Neuronal stem cell (in vitro differentiated cells): ENCODE measurements around the gene SARS1.

Experiments used
- DNase-seq: peaks from one replicate; pipeline ENCODE4 v3.0.0-alpha.2; 2013; ENCODE audit warnings: low spot score
- H2AFZ ChIP-seq: one replicate; pipeline ENCODE4 v1.6.1; 2013; ENCODE audit warnings: mild to moderate bottlenecking, low read length, inconsistent platforms
- H2AK5ac ChIP-seq: 2 replicates; pipeline ENCODE4 v1.6.1; 2013; ENCODE audit warnings: low read depth, mild to moderate bottlenecking, inconsistent platforms, low read length, moderate library complexity, mixed read lengths
- H2BK120ac ChIP-seq: 2 replicates; pipeline ENCODE4 v1.6.1; 2013; ENCODE audit warnings: low read depth, mild to moderate bottlenecking, inconsistent platforms, low read length, moderate library complexity, mixed read lengths
- H2BK12ac ChIP-seq: one replicate; pipeline ENCODE4 v1.6.1; 2013; ENCODE audit warnings: low read length, inconsistent platforms
- H2BK15ac ChIP-seq: 2 replicates; pipeline ENCODE4 v1.6.1; 2013; ENCODE audit warnings: mild to moderate bottlenecking, low read length, inconsistent platforms, mixed read lengths
- H2BK5ac ChIP-seq: one replicate; pipeline ENCODE4 v1.6.1; 2013; ENCODE audit warnings: inconsistent platforms, mild to moderate bottlenecking, low read length, moderate library complexity
- H3K14ac ChIP-seq: one replicate; pipeline ENCODE4 v1.6.1; 2013; ENCODE audit warnings: low read length, inconsistent platforms
- H3K18ac ChIP-seq: 2 replicates; pipeline ENCODE4 v1.6.1; 2013; ENCODE audit warnings: low read length, inconsistent platforms
- H3K23ac ChIP-seq: 2 replicates; pipeline ENCODE4 v1.6.1; 2013; ENCODE audit warnings: low read depth, mild to moderate bottlenecking, mixed read lengths, low read length, inconsistent platforms; ENCODE audit not compliant: poor library complexity
- H3K27ac ChIP-seq: replicated peaks from 3 replicates; pipeline ENCODE4 v1.5.1; 2013; ENCODE audit warnings: low read length, inconsistent platforms
- H3K27me3 ChIP-seq, 3 experiments: 2 replicates each; pipeline ENCODE4 v1.6.1; 2013; ENCODE audit warnings: low read length in 3 of 3, mild to moderate bottlenecking in 2 of 3, inconsistent platforms in 1 of 3, low read depth in 1 of 3, mixed read lengths in 1 of 3, moderate library complexity in 1 of 3; ENCODE audit not compliant: control insufficient read depth in 3 of 3, insufficient read depth in 3 of 3
- H3K36me3 ChIP-seq, 2 donors: replicated peaks in 1 of 2; 2 replicates each; pipeline ENCODE4 v1.6.1; 2013; ENCODE audit warnings: low read length in 2 of 2; ENCODE audit not compliant: control insufficient read depth in 2 of 2, insufficient read depth in 2 of 2
- H3K4ac ChIP-seq: 2 replicates; pipeline ENCODE4 v1.6.1; 2013; ENCODE audit warnings: inconsistent platforms, mild to moderate bottlenecking, low read length, moderate library complexity
- H3K4me1 ChIP-seq, 2 donors: 1 replicate in 1 of 2; 2 replicates in 1 of 2; pipeline ENCODE4 v1.6.1; 2013; ENCODE audit warnings: low read length in 2 of 2, low read depth in 1 of 2; ENCODE audit not compliant: control insufficient read depth in 2 of 2, insufficient read depth in 1 of 2
- H3K4me2 ChIP-seq: one replicate; pipeline ENCODE4 v1.6.1; 2013; ENCODE audit warnings: mild to moderate bottlenecking, low read length, inconsistent platforms; ENCODE audit not compliant: insufficient read depth, poor library complexity, severe bottlenecking
- H3K4me3 ChIP-seq, 2 donors: 2 replicates each; pipeline ENCODE4 v1.5.1; 2013; ENCODE audit warnings: low read length in 2 of 2, mild to moderate bottlenecking in 2 of 2, inconsistent platforms in 1 of 2, moderate library complexity in 1 of 2
- H3K79me1 ChIP-seq: one replicate; pipeline ENCODE4 v1.6.1; 2013; ENCODE audit warnings: low read depth, mild to moderate bottlenecking, inconsistent platforms, low read length, moderate library complexity
- H3K9ac ChIP-seq: one replicate; pipeline ENCODE4 v1.6.1; 2013; ENCODE audit warnings: mild to moderate bottlenecking, low read depth, low read length, inconsistent platforms; ENCODE audit not compliant: poor library complexity
- H3K9me3 ChIP-seq, 2 donors: replicated peaks in 1 of 2; 2 replicates each; pipeline versions ENCODE3 to v1.6.1; 2013; ENCODE audit warnings: low read length in 2 of 2, mild to moderate bottlenecking in 2 of 2, inconsistent platforms in 1 of 2, low read depth in 1 of 2, mixed read lengths in 1 of 2, moderate library complexity in 1 of 2; ENCODE audit not compliant: control insufficient read depth in 2 of 2, insufficient read depth in 1 of 2
- H4K8ac ChIP-seq: one replicate; pipeline ENCODE4 v1.6.1; 2013; ENCODE audit warnings: low read depth, mild to moderate bottlenecking, inconsistent platforms, low read length, moderate library complexity
- H4K91ac ChIP-seq: one replicate; pipeline ENCODE4 v1.6.1; 2013; ENCODE audit warnings: low read length, low read depth, mild to moderate bottlenecking, inconsistent platforms; ENCODE audit not compliant: poor library complexity
- WGBS, 2 donors: extraction: QIAGEN DNeasy Blood & Tissue Kit; methylation state at CpG; one replicate each; pipeline ENCODE4 v1.1.7; 2013; ENCODE audit warnings: missing lambda C conversion rate in 2 of 2, mixed read lengths in 1 of 2; ENCODE audit not compliant: insufficient read length in 2 of 2, insufficient replicate concordance in 1 of 2; ENCODE audit errors: extremely low coverage in 2 of 2; 5-methylcytosine and 5-hydroxymethylcytosine counted together

Gene SARS1

DNA sequence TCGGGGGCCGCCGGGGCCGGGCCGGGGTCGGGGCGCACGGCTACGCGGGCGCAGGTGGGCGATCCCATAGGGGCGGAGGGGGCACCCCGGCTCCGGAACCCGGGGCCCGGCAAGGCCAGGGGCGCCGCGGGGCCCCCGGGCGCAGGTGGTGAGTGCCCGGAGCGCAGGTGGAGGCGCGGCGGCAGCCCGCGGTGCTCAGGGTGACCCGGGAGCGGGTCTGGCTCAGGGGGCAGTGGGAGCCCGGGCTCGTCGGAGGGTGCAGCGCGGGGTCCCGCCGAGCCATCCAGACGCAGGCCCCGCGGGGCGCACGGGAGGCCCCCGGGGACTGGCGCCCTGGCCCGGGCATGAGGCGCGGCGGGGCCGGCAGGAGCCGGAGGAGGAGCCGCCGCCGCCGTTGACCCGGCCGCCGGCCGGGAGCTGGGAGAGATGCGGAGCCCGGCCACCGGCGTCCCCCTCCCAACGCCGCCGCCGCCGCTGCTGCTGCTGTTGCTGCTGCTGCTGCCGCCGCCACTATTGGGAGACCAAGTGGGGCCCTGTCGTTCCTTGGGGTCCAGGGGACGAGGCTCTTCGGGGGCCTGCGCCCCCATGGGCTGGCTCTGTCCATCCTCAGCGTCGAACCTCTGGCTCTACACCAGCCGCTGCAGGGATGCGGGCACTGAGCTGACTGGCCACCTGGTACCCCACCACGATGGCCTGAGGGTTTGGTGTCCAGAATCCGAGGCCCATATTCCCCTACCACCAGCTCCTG lies 36.1 kb downstream of the SARS1 start:
- Histone ChIP-seq H3K9me3 (peaks cover 24 to 30% of the 10 kb centered on the region in 2 donors), H2BK120ac (no peak overlapping the region), H3K9ac (peak overlapping the region; percentile 94), H2AFZ (peak overlapping the region; percentile 18), H3K27me3 (no peaks in the 10 kb centered on the region), H3K27ac (no peak overlapping the region), H3K4me1 (peaks cover 37 to 38% of the 10 kb centered on the region in 2 donors), H2BK12ac (peak overlapping the region; percentile 80), H3K4me3 (peak overlapping the region; percentile 62 to 90), H3K4me2 (peak overlapping the region; percentile 89), H4K91ac (no peak overlapping the region), H3K23ac (peak overlapping the region; percentile 38), H3K14ac (peak overlapping the region; percentile 59), H2BK5ac (peak overlapping the region; percentile 57), H3K4ac (peak overlapping the region; percentile 31), H3K18ac (peak overlapping the region; percentile 94), H2AK5ac (peak overlapping the region; percentile 93), H3K36me3 (peaks cover 25 to 38% of the 10 kb centered on the region in 2 donors), H3K79me1 (peaks cover 31% of the 10 kb centered on the region), H2BK15ac (peak overlapping the region; percentile 70), H4K8ac (no peak overlapping the region)
- WGBS, 2 donors, result no CpG with 5 or more reads among the region's 80 CpGs
- no peak for DNase-seq

DNA sequence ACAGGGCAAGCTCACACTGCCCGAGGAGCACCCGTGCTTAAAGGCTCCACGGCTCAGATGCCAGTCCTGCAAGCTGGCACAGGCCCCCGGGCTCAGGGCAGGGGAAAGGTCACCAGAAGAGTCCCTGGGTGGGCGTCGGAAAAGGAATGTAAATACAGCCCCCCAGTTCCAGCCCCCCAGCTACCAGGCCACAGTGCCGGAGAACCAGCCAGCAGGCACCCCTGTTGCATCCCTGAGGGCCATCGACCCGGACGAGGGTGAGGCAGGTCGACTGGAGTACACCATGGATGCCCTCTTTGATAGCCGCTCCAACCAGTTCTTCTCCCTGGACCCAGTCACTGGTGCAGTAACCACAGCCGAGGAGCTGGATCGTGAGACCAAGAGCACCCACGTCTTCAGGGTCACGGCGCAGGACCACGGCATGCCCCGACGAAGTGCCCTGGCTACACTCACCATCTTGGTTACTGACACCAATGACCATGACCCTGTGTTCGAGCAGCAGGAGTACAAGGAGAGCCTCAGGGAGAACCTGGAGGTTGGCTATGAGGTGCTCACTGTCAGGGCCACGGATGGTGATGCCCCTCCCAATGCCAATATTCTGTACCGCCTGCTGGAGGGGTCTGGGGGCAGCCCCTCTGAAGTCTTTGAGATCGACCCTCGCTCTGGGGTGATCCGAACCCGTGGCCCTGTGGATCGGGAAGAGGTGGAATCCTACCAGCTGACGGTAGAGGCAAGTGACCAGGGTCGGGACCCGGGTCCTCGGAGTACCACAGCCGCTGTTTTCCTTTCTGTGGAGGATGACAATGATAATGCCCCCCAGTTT lies 36.9 kb downstream of the SARS1 start:
- no CpG with 5 or more reads among the region's 33 CpGs for WGBS, 2 donors

DNA sequence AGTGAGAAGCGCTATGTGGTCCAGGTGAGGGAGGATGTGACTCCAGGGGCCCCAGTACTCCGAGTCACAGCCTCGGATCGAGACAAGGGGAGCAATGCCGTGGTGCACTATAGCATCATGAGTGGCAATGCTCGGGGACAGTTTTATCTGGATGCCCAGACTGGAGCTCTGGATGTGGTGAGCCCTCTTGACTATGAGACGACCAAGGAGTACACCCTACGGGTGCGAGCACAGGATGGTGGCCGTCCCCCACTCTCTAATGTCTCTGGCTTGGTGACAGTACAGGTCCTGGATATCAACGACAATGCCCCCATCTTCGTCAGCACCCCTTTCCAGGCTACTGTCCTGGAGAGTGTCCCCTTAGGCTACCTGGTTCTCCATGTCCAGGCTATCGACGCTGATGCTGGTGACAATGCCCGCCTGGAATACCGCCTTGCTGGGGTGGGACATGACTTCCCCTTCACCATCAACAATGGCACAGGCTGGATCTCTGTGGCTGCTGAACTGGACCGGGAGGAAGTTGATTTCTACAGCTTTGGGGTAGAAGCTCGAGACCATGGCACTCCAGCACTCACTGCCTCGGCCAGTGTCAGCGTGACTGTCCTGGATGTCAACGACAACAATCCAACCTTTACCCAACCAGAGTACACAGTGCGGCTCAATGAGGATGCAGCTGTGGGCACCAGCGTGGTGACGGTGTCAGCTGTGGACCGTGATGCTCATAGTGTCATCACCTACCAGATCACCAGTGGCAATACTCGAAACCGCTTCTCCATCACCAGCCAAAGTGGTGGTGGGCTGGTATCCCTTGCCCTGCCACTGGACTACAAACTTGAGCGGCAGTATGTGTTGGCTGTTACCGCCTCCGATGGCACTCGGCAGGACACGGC lies 37.8 kb downstream of the SARS1 start:
- no peaks in the 10 kb centered on the region for H3K27me3 ChIP-seq
- no peak overlapping the region for H3K4ac ChIP-seq
- no peak overlapping the region for H2AFZ ChIP-seq
- H4K8ac ChIP-seq, result no peak overlapping the region
- no peak overlapping the region for H3K4me2 ChIP-seq
- no peak overlapping the region for H3K18ac ChIP-seq
- H3K9me3 ChIP-seq, result peaks cover 24 to 30% of the 10 kb centered on the region in 2 donors
- H3K9ac ChIP-seq, result no peak overlapping the region
- H3K27ac ChIP-seq, result no peak overlapping the region
- no peak overlapping the region for H3K4me3 ChIP-seq
- no peak overlapping the region for H4K91ac ChIP-seq
- peaks cover 25 to 51% of the 10 kb centered on the region in 2 donors for H3K36me3 ChIP-seq
- no peak overlapping the region for H2BK5ac ChIP-seq
- peaks cover 35% of the 10 kb centered on the region for H3K79me1 ChIP-seq
- H3K23ac ChIP-seq, result peak overlapping the region; percentile 17
- peaks cover 49 to 50% of the 10 kb centered on the region in 2 donors for H3K4me1 ChIP-seq
- DNase-seq, result no peak
- peak overlapping the region; percentile 35 for H2BK15ac ChIP-seq
- WGBS, 2 donors, result no CpG with 5 or more reads among the region's 32 CpGs
- H2BK120ac ChIP-seq, result no peak overlapping the region
- H2AK5ac ChIP-seq, result peak overlapping the region; percentile 93
- H2BK12ac ChIP-seq, result no peak overlapping the region
- H3K14ac ChIP-seq, result no peak overlapping the region

More for the DNA sequence above, 36.9 kb downstream of the SARS1 start:
- peak overlapping the region; percentile 89 for H3K4me2 ChIP-seq
- no peak overlapping the region for H3K27ac ChIP-seq
- no peak overlapping the region for H2AFZ ChIP-seq
- peak overlapping the region; percentile 31 for H3K4ac ChIP-seq
- H3K23ac ChIP-seq, result peak overlapping the region; percentile 38
- peaks cover 24 to 30% of the 10 kb centered on the region in 2 donors for H3K9me3 ChIP-seq
- peak overlapping the region; percentile 70 for H2BK15ac ChIP-seq
- H3K27me3 ChIP-seq, result no peaks in the 10 kb centered on the region
- no peak overlapping the region for H4K8ac ChIP-seq
- no peak overlapping the region for H4K91ac ChIP-seq
- H3K14ac ChIP-seq, result peak overlapping the region; percentile 59
- peak overlapping the region; percentile 57 for H2BK5ac ChIP-seq
- no peak for DNase-seq
- H3K36me3 ChIP-seq, result peaks cover 25 to 42% of the 10 kb centered on the region in 2 donors
- peak overlapping the region; percentile 80 for H2BK12ac ChIP-seq
- H3K18ac ChIP-seq, result peak overlapping the region; percentile 93
- H3K9ac ChIP-seq, result peak overlapping the region; percentile 87
- peaks cover 34% of the 10 kb centered on the region for H3K79me1 ChIP-seq
- H2BK120ac ChIP-seq, result no peak overlapping the region
- peak overlapping the region; percentile 62 to 90 for H3K4me3 ChIP-seq
- H2AK5ac ChIP-seq, result peak overlapping the region; percentile 93
- H3K4me1 ChIP-seq, result peaks cover 43% of the 10 kb centered on the region in 2 donors
